Keratinocyte (primary cell): ENCODE results near the gene IQCE.

ENCODE experiments used
- EZH2 ChIP-seq: IDR thresholded peaks from one replicate; pipeline ENCODE4 v1.6.1; 2012; ENCODE audit warnings: inconsistent platforms, mild to moderate bottlenecking, low read length, moderate library complexity
- TF ChIP-seq, protein P1 (sequence below), 3 experiments: IDR thresholded peaks in 1 of 3; conservative IDR thresholded peaks in 1 of 3; optimal IDR thresholded peaks in 1 of 3; 2 replicates in 2 of 3; 3 replicates in 1 of 3; pipeline versions ENCODE3 to v1.5.1; 2011; ENCODE audit warnings: low read length in 3 of 3, mild to moderate bottlenecking in 3 of 3, moderate library complexity in 2 of 3, control low read depth in 1 of 3, inconsistent platforms in 1 of 3; ENCODE audit not compliant: insufficient read depth in 2 of 3; ENCODE audit errors: extremely low read depth in 1 of 3

- TF ChIP-seq, protein P1, sequence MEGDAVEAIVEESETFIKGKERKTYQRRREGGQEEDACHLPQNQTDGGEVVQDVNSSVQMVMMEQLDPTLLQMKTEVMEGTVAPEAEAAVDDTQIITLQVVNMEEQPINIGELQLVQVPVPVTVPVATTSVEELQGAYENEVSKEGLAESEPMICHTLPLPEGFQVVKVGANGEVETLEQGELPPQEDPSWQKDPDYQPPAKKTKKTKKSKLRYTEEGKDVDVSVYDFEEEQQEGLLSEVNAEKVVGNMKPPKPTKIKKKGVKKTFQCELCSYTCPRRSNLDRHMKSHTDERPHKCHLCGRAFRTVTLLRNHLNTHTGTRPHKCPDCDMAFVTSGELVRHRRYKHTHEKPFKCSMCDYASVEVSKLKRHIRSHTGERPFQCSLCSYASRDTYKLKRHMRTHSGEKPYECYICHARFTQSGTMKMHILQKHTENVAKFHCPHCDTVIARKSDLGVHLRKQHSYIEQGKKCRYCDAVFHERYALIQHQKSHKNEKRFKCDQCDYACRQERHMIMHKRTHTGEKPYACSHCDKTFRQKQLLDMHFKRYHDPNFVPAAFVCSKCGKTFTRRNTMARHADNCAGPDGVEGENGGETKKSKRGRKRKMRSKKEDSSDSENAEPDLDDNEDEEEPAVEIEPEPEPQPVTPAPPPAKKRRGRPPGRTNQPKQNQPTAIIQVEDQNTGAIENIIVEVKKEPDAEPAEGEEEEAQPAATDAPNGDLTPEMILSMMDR (optimal IDR thresholded peaks at IDR 0.05 in 1 of 3, IDR thresholded peaks at IDR 0.05 in 1 of 3, conservative IDR thresholded peaks at IDR 0.05 in 1 of 3; ENCODE audit: extremely low read depth in 1 of 3, insufficient read depth in 2 of 3, low read length in 3 of 3), result no peak
- no peak for TF ChIP-seq EZH2
Observed at GRCh38 chr7:2614631-2615330, 56.0 kb downstream of the IQCE start.
